IPS DF 6.9 (cell line): ENCODE results near the gene FRS3.

Experiments
- DNase-seq: peaks from one replicate; pipeline ENCODE4 v3.0.0-alpha.2; 2013; ENCODE audit warnings: low read depth, low spot score
- H3K27ac ChIP-seq: one replicate; pipeline ENCODE4 v1.5.1; 2013; ENCODE audit warnings: low read length, control low read depth
- H3K27me3 ChIP-seq: 2 replicates; pipeline ENCODE4 v1.6.1; 2013; ENCODE audit warnings: mild to moderate bottlenecking, low read length; ENCODE audit not compliant: control insufficient read depth, insufficient read depth
- H3K36me3 ChIP-seq: 2 replicates; pipeline ENCODE4 v1.6.1; 2013; ENCODE audit warnings: low read length; ENCODE audit not compliant: control insufficient read depth, insufficient read depth
- H3K4me1 ChIP-seq: 2 replicates; pipeline ENCODE4 v1.6.1; 2013; ENCODE audit warnings: low read length; ENCODE audit not compliant: control insufficient read depth, insufficient read depth
- H3K4me3 ChIP-seq: 2 replicates; pipeline ENCODE4 v1.5.1; 2013; ENCODE audit warnings: mild to moderate bottlenecking, low read length
- H3K9me3 ChIP-seq: 2 replicates; pipeline ENCODE4 v1.6.1; 2013; ENCODE audit warnings: low read length, inconsistent platforms; ENCODE audit not compliant: control insufficient read depth, insufficient read depth
- WGBS: extraction: QIAGEN DNeasy Blood & Tissue Kit; methylation state at CpG from one replicate; pipeline ENCODE4 v1.1.7; 2013; ENCODE audit warnings: mixed read lengths, missing lambda C conversion rate; ENCODE audit not compliant: insufficient read length, insufficient coverage; 5-methylcytosine and 5-hydroxymethylcytosine counted together

Gene FRS3

DNA sequence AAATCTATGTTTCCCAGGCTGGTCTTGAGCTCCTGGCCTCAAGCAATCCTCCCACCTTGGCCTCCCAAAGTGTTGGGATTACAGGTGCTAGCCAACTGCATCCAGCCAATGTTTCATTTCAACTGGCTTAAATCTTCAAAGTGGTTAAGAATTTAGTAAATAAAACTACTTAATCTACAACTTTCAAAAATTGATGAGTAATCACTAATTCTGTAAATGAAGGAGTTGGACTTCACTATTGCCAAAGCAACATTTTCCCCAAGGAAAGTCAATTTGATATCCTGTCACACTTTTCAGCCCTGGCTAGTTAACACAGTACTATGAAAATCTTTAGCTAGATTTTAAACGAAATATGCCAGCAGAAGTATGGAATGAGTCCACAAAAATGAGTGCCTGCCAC is 11.6 kb upstream of the FRS3 start:
- whole genome bisulfite sequencing: no CpG with 5 or more reads among the region's 1 CpG
- H3K36me3 ChIP-seq: peaks cover 4% of the 10 kb centered on the region; the same call in 1 of the 2 replicates
- H3K27ac ChIP-seq: no peak overlapping the region
- H3K4me1 ChIP-seq: no peaks in the 10 kb centered on the region
- DNase-seq: no peak
- no peaks in the 10 kb centered on the region for H3K9me3 ChIP-seq
- no peak overlapping the region for H3K4me3 ChIP-seq
- H3K27me3 ChIP-seq: no peaks in the 10 kb centered on the region

DNA sequence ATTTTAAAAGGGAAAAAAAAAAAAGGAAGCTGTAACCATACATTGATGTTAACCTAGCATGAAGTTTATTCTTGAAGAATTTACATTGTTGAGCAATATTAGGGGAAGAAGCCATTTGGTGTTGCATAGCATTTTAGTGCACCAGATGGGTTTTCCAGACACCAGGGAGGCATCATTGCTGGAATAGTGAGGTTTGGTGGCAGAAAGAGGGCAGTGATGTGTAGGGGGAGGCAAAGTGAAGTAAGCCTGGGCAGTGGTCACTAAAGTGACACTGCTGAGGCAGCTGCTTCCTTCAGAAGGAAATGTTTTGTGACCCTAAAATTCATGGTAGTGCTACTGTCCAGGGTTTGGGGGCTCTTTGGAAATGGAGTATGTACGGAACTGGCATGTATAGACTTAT is 10.3 kb upstream of the FRS3 start:
- H3K4me1 ChIP-seq: 0 out of 2 replicates have a peak, but pooled peaks cover 3% of the 10 kb centered on the region
- H3K36me3 ChIP-seq: peaks cover 4% of the 10 kb centered on the region; the same call in 1 of the 2 replicates
- DNase-seq: no peak
- no peaks in the 10 kb centered on the region for H3K9me3 ChIP-seq
- H3K27me3 ChIP-seq: peaks cover 5% of the 10 kb centered on the region; the same call in 1 of the 2 replicates
- no CpG with 5 or more reads among the region's 1 CpG for WGBS
- no peak overlapping the region for H3K4me3 ChIP-seq
- H3K27ac ChIP-seq: no peak overlapping the region

DNA sequence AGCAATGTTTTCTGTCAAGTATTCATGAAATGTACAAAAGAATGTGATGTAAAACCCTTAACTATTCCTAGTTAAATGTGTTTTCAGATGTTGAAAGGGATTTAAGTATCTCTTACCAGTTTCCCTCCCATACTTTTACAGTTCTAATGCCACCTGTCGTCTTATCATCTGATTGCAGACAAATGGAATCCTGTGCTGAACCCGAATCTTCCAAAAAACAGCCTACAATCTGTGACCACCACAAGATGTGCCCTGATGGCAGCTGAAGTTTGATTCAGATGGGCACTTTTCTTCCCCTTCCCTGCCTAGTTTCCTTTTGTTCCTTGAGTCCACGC is 9.7 kb upstream of the FRS3 start:
- no peak overlapping the region for H3K4me3 ChIP-seq
- no peaks in the 10 kb centered on the region for H3K9me3 ChIP-seq
- no peak for DNase-seq
- peaks cover 5% of the 10 kb centered on the region; the same call in 1 of the 2 replicates for H3K27me3 ChIP-seq
- H3K27ac ChIP-seq: no peak overlapping the region
- H3K36me3 ChIP-seq: peaks cover 4% of the 10 kb centered on the region; the same call in 1 of the 2 replicates
- WGBS: no CpG with 5 or more reads among the region's 3 CpGs
- H3K4me1 ChIP-seq: 0 out of 2 replicates have a peak, but pooled peaks cover 3% of the 10 kb centered on the region

DNA sequence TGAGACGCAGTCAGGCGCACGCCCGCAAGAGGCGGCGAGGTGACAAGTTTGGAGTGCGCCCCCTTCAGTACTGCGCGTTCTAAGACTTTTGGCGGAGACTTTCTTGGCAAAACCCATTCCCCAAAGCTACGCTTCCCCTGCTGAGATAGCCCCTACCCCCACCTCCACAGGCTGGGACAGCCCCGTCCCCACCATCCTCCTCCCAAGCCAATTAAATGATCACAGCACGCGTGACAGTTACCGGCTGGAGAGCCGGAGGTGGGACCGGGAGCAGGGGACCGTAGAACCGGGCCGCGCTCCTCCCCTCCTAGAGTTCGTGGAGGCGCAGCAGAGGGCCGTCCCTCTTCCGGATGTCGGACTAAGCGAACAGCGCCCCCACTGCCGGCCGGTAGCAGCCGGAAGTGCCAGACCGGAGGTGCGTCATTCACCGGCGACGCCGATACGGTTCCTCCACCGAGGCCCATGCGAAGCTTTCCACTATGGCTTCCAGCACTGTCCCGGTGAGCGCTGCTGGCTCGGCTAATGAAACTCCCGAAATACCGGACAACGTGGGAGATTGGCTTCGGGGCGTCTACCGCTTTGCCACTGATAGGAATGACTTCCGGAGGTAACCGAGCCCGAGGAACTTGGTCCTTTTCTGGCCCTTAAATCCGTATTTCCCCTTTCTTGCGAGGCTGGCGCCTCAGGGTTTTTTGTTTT is 7.7 kb upstream of the FRS3 start, which contains the start of gene TOMM6:
TOMM6 (plus strand) TSS at position 476 of the 699 bp plus-strand sequence; CDS start at position 480, 4 bp downstream.
- 0 out of 2 replicates have a peak, but pooled peaks cover 3% of the 10 kb centered on the region for H3K4me1 ChIP-seq
- H3K36me3 ChIP-seq: peaks cover 4% of the 10 kb centered on the region; the same call in 1 of the 2 replicates
- no peak within 1 kb of the TSS for H3K27ac ChIP-seq
- peak; percentile 83 for DNase-seq
- H3K27me3 ChIP-seq: peaks cover 5% of the 10 kb centered on the region; the same call in 1 of the 2 replicates
- H3K4me3 ChIP-seq: peak within 1 kb of the TSS; percentile 89
- H3K9me3 ChIP-seq: no peaks in the 10 kb centered on the region
- WGBS: no CpG with 5 or more reads among the region's 55 CpGs

DNA sequence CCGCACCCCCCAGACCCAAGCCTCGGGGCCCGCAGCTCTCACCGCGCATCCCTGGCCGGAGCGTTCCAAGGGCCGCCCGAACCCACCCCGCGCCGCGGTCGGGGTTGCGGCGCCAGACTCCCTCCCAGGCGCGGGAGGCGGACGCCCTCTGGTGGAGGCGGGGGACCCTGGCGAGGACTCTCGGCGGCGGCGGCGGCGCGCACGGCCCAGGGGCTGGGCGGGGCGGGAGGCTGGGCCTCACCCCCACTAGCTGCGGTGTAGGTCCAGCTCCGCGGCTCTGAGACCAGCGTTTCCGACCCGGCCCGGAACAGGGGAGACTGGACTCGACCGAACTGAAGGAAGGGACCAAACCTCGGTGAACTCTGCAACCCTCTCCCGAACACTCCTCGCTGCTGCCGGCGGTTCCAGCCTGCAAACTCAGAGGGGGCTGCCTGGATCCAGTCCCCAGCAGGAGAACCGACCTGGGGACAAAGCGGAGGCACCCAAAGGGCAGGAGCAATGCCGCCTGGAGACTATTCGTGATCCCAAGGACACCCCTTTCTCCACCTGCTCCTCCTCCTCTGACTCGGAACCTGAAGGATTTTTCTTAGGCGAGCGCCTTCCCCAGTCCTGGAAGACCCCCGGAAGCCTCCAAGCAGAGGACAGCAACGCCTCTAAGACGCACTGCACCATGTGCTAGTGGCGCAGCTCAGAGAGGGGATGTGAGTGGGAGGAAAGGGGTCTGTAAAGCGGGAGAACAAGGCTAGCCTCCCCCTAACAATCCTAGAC is 6.9 kb upstream of the FRS3 start:
- no peak for DNase-seq
- no peak overlapping the region for H3K27ac ChIP-seq
- no peaks in the 10 kb centered on the region for H3K9me3 ChIP-seq
- 0 out of 2 replicates have a peak, but pooled peaks cover 3% of the 10 kb centered on the region for H3K4me1 ChIP-seq
- peaks cover 5% of the 10 kb centered on the region; the same call in 1 of the 2 replicates for H3K27me3 ChIP-seq
- no CpG with 5 or more reads among the region's 58 CpGs for WGBS
- H3K36me3 ChIP-seq: peaks cover 4% of the 10 kb centered on the region; the same call in 1 of the 2 replicates
- H3K4me3 ChIP-seq: peak overlapping the region; percentile 89

DNA sequence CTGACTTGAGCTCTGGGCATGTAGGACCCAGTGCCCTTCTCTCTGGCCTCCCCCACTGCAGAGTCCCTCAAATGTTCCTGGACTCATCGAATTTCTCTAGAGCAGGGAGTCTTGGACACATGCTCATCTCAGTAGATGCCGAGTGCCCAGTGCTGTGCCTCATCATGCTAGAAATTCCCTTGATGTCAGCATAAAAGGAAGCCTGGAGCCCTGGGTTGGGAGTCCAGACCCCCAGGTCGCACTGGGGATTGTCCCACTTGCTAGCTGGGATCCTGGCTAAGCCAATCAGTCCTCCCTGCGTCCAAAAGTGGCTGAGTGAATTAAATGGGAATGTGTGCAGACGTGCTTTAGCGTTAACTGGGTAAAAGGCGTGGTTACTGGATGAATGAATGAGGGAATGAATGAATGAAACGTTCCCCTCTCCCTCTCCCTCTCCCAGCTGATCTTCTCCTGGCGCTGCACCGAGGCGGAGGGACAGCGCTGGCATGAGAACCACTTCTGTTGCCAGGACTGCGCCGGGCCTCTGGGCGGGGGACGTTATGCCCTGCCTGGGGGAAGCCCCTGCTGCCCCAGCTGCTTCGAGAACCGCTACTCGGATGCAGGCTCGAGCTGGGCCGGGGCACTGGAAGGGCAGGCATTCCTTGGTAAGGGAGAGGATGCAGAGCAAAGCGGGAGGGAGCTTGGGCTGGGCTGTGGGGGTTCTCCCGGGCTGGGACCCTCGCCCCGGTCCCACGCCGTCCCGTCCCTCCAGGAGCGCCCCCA is 6.2 kb upstream of the FRS3 start:
- H3K27me3 ChIP-seq: peaks cover 5% of the 10 kb centered on the region; the same call in 1 of the 2 replicates
- H3K36me3 ChIP-seq: peaks cover 4% of the 10 kb centered on the region; the same call in 1 of the 2 replicates
- no peak for DNase-seq
- H3K4me3 ChIP-seq: peak overlapping the region; percentile 89; the same call in 1 of the 2 replicates
- H3K27ac ChIP-seq: no peak overlapping the region
- peaks cover 4% of the 10 kb centered on the region for H3K4me1 ChIP-seq
- H3K9me3 ChIP-seq: no peaks in the 10 kb centered on the region
- WGBS: no CpG with 5 or more reads among the region's 29 CpGs

DNA sequence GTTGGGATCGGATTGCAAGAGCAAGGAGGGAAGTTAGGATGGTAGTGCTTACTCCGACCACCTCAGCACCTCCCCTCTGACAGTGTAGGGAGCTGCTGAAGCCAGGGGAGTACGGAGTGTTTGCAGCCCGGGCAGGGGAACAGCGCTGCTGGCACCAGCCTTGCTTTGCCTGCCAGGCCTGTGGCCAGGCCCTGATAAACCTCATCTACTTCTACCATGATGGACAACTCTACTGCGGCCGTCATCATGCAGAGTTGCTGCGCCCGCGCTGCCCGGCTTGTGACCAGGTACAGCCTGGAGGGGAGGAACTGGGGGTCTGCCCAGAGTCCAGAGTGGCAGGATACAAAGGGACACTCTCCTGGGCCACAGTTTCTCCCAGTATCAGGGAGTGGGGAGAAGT is 5.6 kb upstream of the FRS3 start:
- no CpG with 5 or more reads among the region's 11 CpGs for WGBS

DNA sequence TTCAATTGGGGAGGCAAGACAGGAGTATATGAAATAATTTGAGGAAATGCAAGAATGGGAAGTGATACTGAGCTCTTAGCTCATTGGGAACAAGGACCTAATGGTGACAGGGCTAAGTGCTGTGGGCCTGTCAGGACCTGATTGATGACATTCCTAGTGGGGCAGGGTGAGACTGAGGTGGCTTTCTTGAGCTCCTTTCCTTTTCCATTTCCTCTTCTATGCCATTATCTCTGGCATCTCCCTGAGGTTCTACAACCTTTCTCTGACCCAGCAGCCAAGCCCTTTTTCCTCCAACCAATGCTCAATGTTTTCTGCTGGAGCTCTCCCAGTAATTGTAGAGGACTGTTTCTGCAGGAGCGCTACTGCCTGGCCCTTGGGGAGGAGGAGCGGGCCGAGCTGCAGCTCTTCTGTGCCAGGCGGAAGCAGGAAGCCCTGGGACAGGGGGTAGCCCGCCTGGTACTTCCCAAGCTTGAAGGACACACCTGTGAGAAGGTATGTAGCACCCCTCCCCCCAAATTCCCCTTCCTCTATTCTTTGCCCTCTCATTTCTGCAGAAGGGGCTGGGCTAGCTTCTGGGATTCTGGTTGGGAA is 5.0 kb upstream of the FRS3 start:
- peaks cover 5% of the 10 kb centered on the region; the same call in 1 of the 2 replicates for H3K27me3 ChIP-seq
- no peak for DNase-seq
- no peaks in the 10 kb centered on the region for H3K9me3 ChIP-seq
- no peak overlapping the region for H3K4me3 ChIP-seq
- no peak overlapping the region for H3K27ac ChIP-seq
- WGBS: no CpG with 5 or more reads among the region's 5 CpGs
- H3K4me1 ChIP-seq: peaks cover 4% of the 10 kb centered on the region
- H3K36me3 ChIP-seq: peaks cover 4% of the 10 kb centered on the region; the same call in 1 of the 2 replicates

More for the DNA sequence above, 5.6 kb upstream of the FRS3 start:
- H3K27ac ChIP-seq: no peak overlapping the region
- no peaks in the 10 kb centered on the region for H3K9me3 ChIP-seq
- H3K4me1 ChIP-seq: peaks cover 4% of the 10 kb centered on the region
- no peak for DNase-seq
- H3K4me3 ChIP-seq: no peak overlapping the region
- H3K36me3 ChIP-seq: peaks cover 4% of the 10 kb centered on the region; the same call in 1 of the 2 replicates
- H3K27me3 ChIP-seq: peaks cover 5% of the 10 kb centered on the region; the same call in 1 of the 2 replicates

DNA sequence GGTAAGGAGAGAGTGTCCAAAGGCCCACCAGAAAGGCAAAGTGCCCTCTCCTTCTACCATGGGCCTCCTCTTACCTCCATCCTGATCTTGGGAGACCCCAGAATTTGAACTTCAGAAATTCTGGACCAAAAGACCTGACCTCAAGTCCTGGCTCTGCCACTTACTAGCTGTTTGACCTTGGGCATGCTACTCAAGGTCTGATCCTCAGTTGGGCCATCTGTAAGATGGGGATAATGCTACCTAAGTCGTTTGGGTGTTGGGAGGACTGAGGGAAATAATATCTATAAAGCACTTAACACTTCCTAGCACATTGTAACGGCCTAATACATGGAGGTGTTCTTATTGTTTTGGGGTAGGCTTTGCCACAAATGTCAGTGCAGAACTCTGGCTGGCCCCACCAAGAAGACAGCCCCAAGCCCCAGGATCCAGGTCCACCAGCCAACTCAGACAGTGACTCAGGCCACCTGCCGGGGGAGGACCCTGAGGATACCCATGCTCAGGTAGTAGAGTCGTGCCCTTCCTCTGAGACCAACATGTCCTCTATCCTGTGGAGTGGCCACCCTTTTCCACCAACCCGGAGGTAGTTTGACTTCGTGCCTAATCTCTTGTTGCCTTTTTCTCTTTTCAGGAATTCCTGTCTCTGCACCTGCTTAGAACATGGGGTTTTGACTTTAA is 3.5 kb upstream of the FRS3 start:
- H3K27ac ChIP-seq: no peak overlapping the region
- H3K4me3 ChIP-seq: no peak overlapping the region
- H3K4me1 ChIP-seq: peaks cover 4% of the 10 kb centered on the region
- DNase-seq: no peak
- peaks cover 5% of the 10 kb centered on the region; the same call in 1 of the 2 replicates for H3K27me3 ChIP-seq
- no peaks in the 10 kb centered on the region for H3K9me3 ChIP-seq
- no CpG with 5 or more reads among the region's 6 CpGs for WGBS
- H3K36me3 ChIP-seq: no peaks in the 10 kb centered on the region
